MM.1S (cell line): ENCODE data around the gene CTNNA3.

Experiments
- EZH2 ChIP-seq: fragments of 300-600 bp; sonication (generic); optimal IDR thresholded peaks from 2 replicates; pipeline ENCODE3; 2017; ENCODE audit warnings: low read depth, mild to moderate bottlenecking, antibody characterized with exemption, low read length, mixed read lengths
- EZH2phosphoT487 ChIP-seq: fragments of 300-600 bp; sonication (generic); IDR thresholded peaks from 2 replicates; pipeline ENCODE4 v1.6.1; 2018; ENCODE audit warnings: antibody characterized with exemption, low read length
- TF ChIP-seq, protein P1 (sequence below): fragments of 300-600 bp; sonication (generic); IDR thresholded peaks from 2 replicates; pipeline ENCODE4 v1.5.1; 2016; ENCODE audit warnings: antibody characterized with exemption, low read length, mixed read lengths

DNA sequence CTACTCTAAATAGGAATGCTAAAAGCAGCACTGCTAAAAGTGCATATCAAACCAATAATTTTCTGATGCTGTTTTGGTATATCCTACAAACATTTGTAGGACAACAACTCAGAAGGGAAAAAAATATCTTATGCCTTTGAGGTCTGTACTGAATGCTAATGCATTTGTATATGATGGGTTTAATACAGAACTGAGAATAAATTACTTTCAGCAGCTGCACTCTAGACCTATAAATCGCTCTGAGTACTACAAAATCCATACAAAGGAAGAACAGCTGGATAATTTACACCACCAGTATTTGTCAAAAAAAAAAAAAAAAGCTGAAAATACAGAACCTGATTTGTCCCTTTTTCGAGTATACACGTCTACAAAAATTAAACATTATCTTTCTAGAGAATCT is 426.2 kb downstream of the CTNNA3 start:
- TF ChIP-seq EZH2 (no peak), EZH2phosphoT487 (no peak)
- TF ChIP-seq, protein P1, sequence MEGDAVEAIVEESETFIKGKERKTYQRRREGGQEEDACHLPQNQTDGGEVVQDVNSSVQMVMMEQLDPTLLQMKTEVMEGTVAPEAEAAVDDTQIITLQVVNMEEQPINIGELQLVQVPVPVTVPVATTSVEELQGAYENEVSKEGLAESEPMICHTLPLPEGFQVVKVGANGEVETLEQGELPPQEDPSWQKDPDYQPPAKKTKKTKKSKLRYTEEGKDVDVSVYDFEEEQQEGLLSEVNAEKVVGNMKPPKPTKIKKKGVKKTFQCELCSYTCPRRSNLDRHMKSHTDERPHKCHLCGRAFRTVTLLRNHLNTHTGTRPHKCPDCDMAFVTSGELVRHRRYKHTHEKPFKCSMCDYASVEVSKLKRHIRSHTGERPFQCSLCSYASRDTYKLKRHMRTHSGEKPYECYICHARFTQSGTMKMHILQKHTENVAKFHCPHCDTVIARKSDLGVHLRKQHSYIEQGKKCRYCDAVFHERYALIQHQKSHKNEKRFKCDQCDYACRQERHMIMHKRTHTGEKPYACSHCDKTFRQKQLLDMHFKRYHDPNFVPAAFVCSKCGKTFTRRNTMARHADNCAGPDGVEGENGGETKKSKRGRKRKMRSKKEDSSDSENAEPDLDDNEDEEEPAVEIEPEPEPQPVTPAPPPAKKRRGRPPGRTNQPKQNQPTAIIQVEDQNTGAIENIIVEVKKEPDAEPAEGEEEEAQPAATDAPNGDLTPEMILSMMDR, result no peak
